ENCODE measurements around the gene YY1.
"Not testable (repeated sequence)": the region's sequence is repeated elsewhere in the genome, so short reads cannot be mapped to it uniquely, and the experiment has no call there.

DNA sequence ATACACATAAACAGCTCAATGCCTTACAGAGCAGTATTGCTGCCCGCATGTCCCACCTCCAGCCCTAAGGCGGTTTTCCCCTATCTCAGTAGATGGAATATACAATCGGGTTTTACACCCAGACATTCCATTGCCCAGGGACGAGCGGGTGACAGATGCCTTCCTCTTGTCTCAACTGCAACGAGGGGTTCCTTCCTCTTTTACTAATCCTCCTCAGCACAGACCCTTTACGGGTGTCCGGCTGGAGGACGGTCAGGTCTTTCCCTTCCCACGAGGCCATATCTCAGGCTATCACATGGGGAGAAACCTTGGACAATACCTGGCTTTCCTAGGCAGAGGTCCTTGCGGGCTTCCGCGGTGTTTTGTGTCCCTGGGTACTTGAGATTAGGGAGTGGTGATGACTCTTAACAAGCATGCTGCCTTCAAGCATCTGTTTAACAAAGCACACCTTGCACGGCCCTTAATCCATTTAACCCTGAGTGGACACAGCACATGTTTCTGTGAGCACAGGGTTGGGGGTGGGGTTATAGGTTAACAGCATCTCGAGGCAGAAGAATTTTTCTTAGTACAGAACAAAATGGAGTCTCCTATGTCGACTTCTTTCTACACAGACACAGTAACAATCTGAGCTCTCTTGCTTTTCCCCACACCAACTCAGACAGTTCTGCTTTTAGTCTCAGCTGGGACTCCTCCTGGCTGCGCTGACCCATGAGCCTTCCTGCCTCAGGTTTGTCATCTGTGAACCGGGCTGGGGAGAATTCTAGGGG is 73.3 kb downstream of the YY1 start:
- TF ChIP-seq POLR2AphosphoS5, POLR2A (IDR thresholded peaks at IDR 0.05): not testable (repeated sequence)
